ENCODE results near the gene ANK3.

- TF ChIP-seq CTCF (IDR thresholded peaks at IDR 0.05 in 4 of 5, conservative IDR thresholded peaks at IDR 0.05 in 1 of 5) (no peak), POLR2A (IDR thresholded peaks at IDR 0.05) (no peak)
Observed at GRCh38 chr10:60289800-60290199, 99.9 kb downstream of the ANK3 start.
